PFSK-1 (cell line): ENCODE measurements around the gene LIMA1.

Experiments
- FOXP2 ChIP-seq: optimal IDR thresholded peaks from 2 replicates; pipeline ENCODE3; 2011; ENCODE audit warnings: borderline replicate concordance, control low read depth, inconsistent platforms; ENCODE audit not compliant: insufficient read depth; ENCODE audit errors: extremely low read length, extremely low read depth
- POLR2AphosphoS5 ChIP-seq: IDR thresholded peaks from 2 replicates; pipeline ENCODE4 v1.6.1; 2012; ENCODE audit warnings: low read depth, mild to moderate bottlenecking, control low read depth, low read length, moderate library complexity
- REST ChIP-seq, 2 experiments: IDR thresholded peaks; 2 replicates each; pipeline versions ENCODE4 v1.6.1 to v1.8.0; 2011 to 2012; ENCODE audit warnings: low read depth in 2 of 2, low read length in 2 of 2, control low read depth in 1 of 2, inconsistent platforms in 1 of 2, mild to moderate bottlenecking in 1 of 2, moderate library complexity in 1 of 2; ENCODE audit not compliant: insufficient read depth in 1 of 2
- SIN3A ChIP-seq: IDR thresholded peaks from 2 replicates; pipeline ENCODE4 v1.6.1; 2012; ENCODE audit warnings: mild to moderate bottlenecking, low read length, moderate library complexity, borderline replicate concordance; ENCODE audit not compliant: insufficient read depth
- TAF1 ChIP-seq: IDR thresholded peaks from 2 replicates; pipeline ENCODE4 v1.6.1; 2012; ENCODE audit warnings: low read length, control low read depth, borderline replicate concordance; ENCODE audit not compliant: insufficient read depth

LIMA1 gene

GRCh38 chr12:50263832-50264231 is 19.5 kb downstream of the LIMA1 start:
- no peak for TF ChIP-seq REST (IDR thresholded peaks at IDR 0.05; ENCODE audit: insufficient read depth in 1 of 2, low read depth in 2 of 2, low read length in 2 of 2)
- no peak for TF ChIP-seq FOXP2
- no peak for TF ChIP-seq POLR2AphosphoS5
- no peak for TF ChIP-seq TAF1
- no peak for TF ChIP-seq SIN3A

GRCh38 chr12:50261654-50262053 is 21.7 kb downstream of the LIMA1 start:
- TF ChIP-seq POLR2AphosphoS5 (no peak), TAF1 (no peak), SIN3A (no peak), REST (IDR thresholded peaks at IDR 0.05; ENCODE audit: insufficient read depth in 1 of 2, low read depth in 2 of 2, low read length in 2 of 2) (no peak), FOXP2 (no peak)

- TF ChIP-seq TAF1 = no peak
Observed at GRCh38 chr12:50258167-50258551, 25.2 kb downstream of the LIMA1 start.

- no peak for TF ChIP-seq FOXP2
- no peak for TF ChIP-seq SIN3A
- no peak for TF ChIP-seq TAF1
- TF ChIP-seq REST (IDR thresholded peaks at IDR 0.05; ENCODE audit: insufficient read depth in 1 of 2, low read depth in 2 of 2, low read length in 2 of 2) = no peak
- no peak for TF ChIP-seq POLR2AphosphoS5
Observed at GRCh38 chr12:50257236-50258166, 25.8 kb downstream of the LIMA1 start.

- no peak for TF ChIP-seq SIN3A
- no peak for TF ChIP-seq FOXP2
- TF ChIP-seq POLR2AphosphoS5 = no peak
- no peak for TF ChIP-seq REST (IDR thresholded peaks at IDR 0.05; ENCODE audit: insufficient read depth in 1 of 2, low read depth in 2 of 2, low read length in 2 of 2)
- TF ChIP-seq TAF1 = no peak
Observed at GRCh38 chr12:50256761-50257160, 26.6 kb downstream of the LIMA1 start.
